K562 (cell line): Measurements from ENCODE around the gene PRRC2A. TPM values are rescaled to one million over a fixed set of nuclear protein-coding genes. Genes with fewer than 3 reads are reported as not detected.

Experiments used
- ATAC-seq: fragments of 200-7000 bp; cut with Tn5 transposase; 3 replicates; pipeline ENCODE4 v1.9.1; 2020; ENCODE audit warnings: moderate library complexity
- BruUV-seq: library from RNA; stranded (reverse); fragments of 400-500 nt; replicated peaks from 2 replicates; lab custom pipeline; 2021; lab: Mats Ljungman, UMichigan
- CTCF ChIA-PET: fragments of 300-600 bp; formaldehyde crosslinking; extraction: SDS; loops from one replicate; lab custom pipeline; 2021; ENCODE audit warnings: low intra/inter-chr PET ratio; lab: Yijun Ruan, JAX
- POLR2A ChIA-PET: fragments of 300-600, 350-650 bp; sonication (Branson Sonifier 250); formaldehyde crosslinking; extraction: SDS; loops from one replicate; lab custom pipeline; 2021; ENCODE audit warnings: antibody characterized with exemption, inconsistent platforms; lab: Yijun Ruan, JAX
- DNase-seq, 4 experiments: peaks; one replicate each; pipeline versions ENCODE4 v3.0.0 to v3.0.0-alpha.2; 2011 to 2018; ENCODE audit warnings: low spot score in 3 of 4, mixed read lengths in 3 of 4; ENCODE audit errors: extremely low read depth in 1 of 4
- FAIRE-seq: peaks from 2 replicates; lab custom pipeline; 2011; peaks lifted over from hg19 to GRCh38; lab: Jason Lieb, UNC
- H2AFZ ChIP-seq: 2 replicates; pipeline ENCODE4 v1.6.0; 2011; ENCODE audit warnings: low read depth, low read length, control low read depth, inconsistent platforms
- H3K27ac ChIP-seq: fragments of 200-600 bp; 3 replicates; pipeline ENCODE4 v1.8.0; 2011; ENCODE audit warnings: low read depth, mild to moderate bottlenecking, control low read depth, inconsistent platforms, low read length, moderate library complexity, mixed read lengths; ENCODE audit errors: extremely low read depth
- H3K27me3 ChIP-seq, 2 experiments: fragments of 300-600 bp in 1 of 2; 2 replicates in 1 of 2; 3 replicates in 1 of 2; pipeline versions ENCODE4 v1.6.0 to v1.8.0; 2011; ENCODE audit warnings: inconsistent platforms in 2 of 2, low read length in 2 of 2, mild to moderate bottlenecking in 1 of 2, mixed read lengths in 1 of 2, moderate library complexity in 1 of 2; ENCODE audit not compliant: control insufficient read depth in 2 of 2, insufficient read depth in 2 of 2
- H3K36me3 ChIP-seq: fragments of 300-600 bp; 3 replicates; pipeline ENCODE4 v1.8.0; 2011; ENCODE audit warnings: mild to moderate bottlenecking, low read length, inconsistent platforms; ENCODE audit not compliant: control insufficient read depth, insufficient read depth
- H3K4me1 ChIP-seq, 2 experiments: fragments of 200-600 bp in 1 of 2; replicated peaks in 1 of 2; 2 replicates in 1 of 2; 3 replicates in 1 of 2; pipeline versions ENCODE4 v1.5.1 to v1.8.0; 2011; ENCODE audit warnings: inconsistent platforms in 2 of 2, low read length in 2 of 2, mild to moderate bottlenecking in 1 of 2, mixed read lengths in 1 of 2, moderate library complexity in 1 of 2; ENCODE audit not compliant: control insufficient read depth in 2 of 2, insufficient read depth in 2 of 2
- H3K4me2 ChIP-seq: 2 replicates; pipeline ENCODE4 v1.6.1; 2011; ENCODE audit warnings: low read length, control low read depth, inconsistent platforms, mixed read lengths; ENCODE audit not compliant: insufficient read depth
- H3K4me3 ChIP-seq: fragments of 200-600 bp; sonication (generic), shearing (Covaris generic); 2 replicates; pipeline ENCODE4 v1.5.1; 2016; ENCODE audit warnings: control low read depth, inconsistent platforms
- H3K79me2 ChIP-seq: fragments of 200-600 bp; 3 replicates; pipeline ENCODE4 v1.8.0; 2011; ENCODE audit warnings: low read length, inconsistent platforms; ENCODE audit not compliant: control insufficient read depth, insufficient read depth
- H3K9ac ChIP-seq, 2 experiments: 2 replicates each; pipeline versions ENCODE4 v1.6.0 to v1.6.1; 2011; ENCODE audit warnings: low read depth in 2 of 2, low read length in 2 of 2, control low read depth in 1 of 2, inconsistent platforms in 1 of 2, mild to moderate bottlenecking in 1 of 2, mixed read lengths in 1 of 2; ENCODE audit not compliant: insufficient read depth in 1 of 2
- H3K9me1 ChIP-seq: one replicate; pipeline ENCODE4 v1.6.0; 2011; ENCODE audit warnings: inconsistent platforms, mild to moderate bottlenecking, low read length, moderate library complexity; ENCODE audit not compliant: control insufficient read depth, insufficient read depth
- H3K9me3 ChIP-seq: replicated peaks from 2 replicates; pipeline ENCODE4 v1.5.1; 2011; ENCODE audit warnings: low read depth, low read length, inconsistent platforms; ENCODE audit not compliant: control insufficient read depth, insufficient read depth
- H4K20me1 ChIP-seq: replicated peaks from 2 replicates; pipeline ENCODE4 v1.6.1; 2011; ENCODE audit warnings: low read length, inconsistent platforms, mixed read lengths; ENCODE audit not compliant: control insufficient read depth, insufficient read depth
- ARNT ChIP-seq, 2 experiments: fragments of 450-650 bp; IDR thresholded peaks; 2 replicates each; pipeline ENCODE4 v1.6.1; 2016; ENCODE audit warnings: mild to moderate bottlenecking in 1 of 2
- ATF3 ChIP-seq, 2 experiments: fragments of 450-650 bp in 1 of 2; sonication (generic) in 1 of 2; formaldehyde crosslinking in 1 of 2; IDR thresholded peaks in 1 of 2; conservative IDR thresholded peaks in 1 of 2; 2 replicates each; pipeline versions ENCODE4 v1.6.1 to v1.8.1; 2016 to 2023; ENCODE audit warnings: mild to moderate bottlenecking in 2 of 2, moderate library complexity in 2 of 2, inconsistent platforms in 1 of 2, missing genetic modification reagents in 1 of 2
- CBX3 ChIP-seq, 2 experiments: IDR thresholded peaks; 1 replicate in 1 of 2; 2 replicates in 1 of 2; pipeline ENCODE4 v1.6.1; 2012; ENCODE audit warnings: inconsistent platforms in 2 of 2, low read length in 2 of 2, borderline replicate concordance in 1 of 2, control low read depth in 1 of 2
- DPF2 ChIP-seq: fragments of 450-650 bp; IDR thresholded peaks from 2 replicates; pipeline ENCODE4 v1.6.1; 2016
- ERF ChIP-seq: fragments of 450-650 bp; formaldehyde crosslinking; IDR thresholded peaks from 2 replicates; pipeline ENCODE4 v1.4.0; 2020; ENCODE audit warnings: mild to moderate bottlenecking, mixed read lengths
- ETV1 ChIP-seq: fragments of 450-650 bp; conservative IDR thresholded peaks from 2 replicates; pipeline ENCODE4 v1.6.1; 2016; ENCODE audit warnings: missing genetic modification characterization, control low read depth, low read depth, missing compliant biosample characterization
- GABPB1 ChIP-seq: sonication (generic); formaldehyde crosslinking; IDR thresholded peaks from 2 replicates; pipeline ENCODE4 v1.8.0; 2022; ENCODE audit warnings: mild to moderate bottlenecking, missing genetic modification reagents
- HSF4 ChIP-seq: fragments of 250-450 bp; sonication (Bioruptor Pico); IDR thresholded peaks from 2 replicates; pipeline ENCODE4 v2.1.2; 2022; ENCODE audit warnings: mild to moderate bottlenecking, moderate library complexity, borderline replicate concordance
- MAX ChIP-seq: sonication (generic); formaldehyde crosslinking; IDR thresholded peaks from 2 replicates; pipeline ENCODE4 v1.9.0; 2022; ENCODE audit warnings: mild to moderate bottlenecking, missing genetic modification reagents
- MIER1 ChIP-seq: fragments of 450-650 bp; IDR thresholded peaks from 2 replicates; pipeline ENCODE4 v1.6.1; 2016; ENCODE audit warnings: antibody characterized with exemption, mild to moderate bottlenecking, low read depth
- NFE2L1 ChIP-seq: fragments of 450-650 bp; IDR thresholded peaks from 2 replicates; pipeline ENCODE4 v1.6.1; 2016; ENCODE audit warnings: missing genetic modification characterization, low read depth, mild to moderate bottlenecking, missing compliant biosample characterization, moderate library complexity, borderline replicate concordance
- TSC22D4 ChIP-seq: fragments of 450-650 bp; IDR thresholded peaks from 2 replicates; pipeline ENCODE4 v1.6.1; 2016; ENCODE audit warnings: missing genetic modification characterization, missing biosample characterization, control low read depth
- ZNF224 ChIP-seq: sonication (generic); formaldehyde crosslinking; IDR thresholded peaks from 2 replicates; pipeline ENCODE4 v1.8.0; 2022; ENCODE audit warnings: mild to moderate bottlenecking, missing genetic modification reagents
- ZNF253 ChIP-seq: fragments of 250-450 bp; sonication (Bioruptor Pico); conservative IDR thresholded peaks from 2 replicates; pipeline ENCODE4 v1.6.1; 2021; ENCODE audit warnings: mild to moderate bottlenecking
- ZNF316 ChIP-seq: fragments of 450-650 bp; IDR thresholded peaks from 2 replicates; pipeline ENCODE4 v1.6.1; 2016
- ZNF354B ChIP-seq: fragments of 250-450 bp; sonication (Bioruptor Pico); IDR thresholded peaks from 2 replicates; pipeline ENCODE4 v1.4.0; 2020
- ZNF408 ChIP-seq: fragments of 250-450 bp; sonication (Bioruptor Pico); IDR thresholded peaks from 2 replicates; pipeline ENCODE4 v1.4.0; 2020; ENCODE audit warnings: low read depth, mild to moderate bottlenecking, moderate library complexity
- ZNF41 ChIP-seq: fragments of 250-450 bp; sonication (Bioruptor Pico); conservative IDR thresholded peaks from 2 replicates; pipeline ENCODE4 v1.4.0; 2020; ENCODE audit warnings: mild to moderate bottlenecking
- ZNF584 ChIP-seq: fragments of 200-800 bp; sonication (Bioruptor generic); IDR thresholded peaks from 2 replicates; pipeline ENCODE4 v1.6.1; 2016; ENCODE audit warnings: low read depth, mild to moderate bottlenecking, missing genetic modification characterization, missing compliant biosample characterization
- ZNF79 ChIP-seq: fragments of 250-450 bp; sonication (Bioruptor Pico); IDR thresholded peaks from 2 replicates; pipeline ENCODE4 v1.4.0; 2020; ENCODE audit warnings: low read depth, mild to moderate bottlenecking, moderate library complexity
- WGBS: fragments of 100-300 bp; shearing (Covaris generic); methylation state at CpG from one replicate; pipeline ENCODE4 v1.1.6; 2016; ENCODE audit warnings: low coverage, mixed read lengths; ENCODE audit not compliant: insufficient coverage; ENCODE audit errors: missing lambda C conversion rate; 5-methylcytosine and 5-hydroxymethylcytosine counted together
- in situ Hi-C: fragments of 300-500 bp; cut with MboI; formaldehyde crosslinking; loops from 4 replicates; pipeline ENCODE4 v1.15.0; 2018; ENCODE audit warnings: inconsistent platforms, mixed read lengths
- intact Hi-C: fragments of 100-400 bp; cut with micrococcal nuclease; formaldehyde crosslinking; loops from 2 replicates; pipeline ENCODE4 v1.14.2; 2022
- polyA plus RNA-seq, 8 experiments: library from polyadenylated mRNA; depleted of rRNA in 4 of 8; stranded (reverse) in 5 of 8; unstranded in 3 of 8; fragments of >200 nt; fragmentation: Nextera tagmentation in 2 of 8; fragmentation: Illumina TruSeq in 1 of 8; extraction: Ambion mirVana in 2 of 8; extraction: Trizol in 1 of 8; gene quantifications; 2 replicates each; pipeline versions ENCODE4 v1.2.1 to v1.2.3, GENCODE V29; 2011 to 2014; ENCODE audit warnings: inconsistent platforms in 1 of 8, missing spikeins in 1 of 8
- total RNA-seq, 7 experiments: library from RNA; depleted of rRNA in 6 of 7; stranded (reverse); fragments of >200 nt in 6 of 7; fragmentation: Illumina TruSeq in 2 of 7; extraction: Trizol in 2 of 7; gene quantifications; 2 replicates each; pipeline versions ENCODE4 v1.2.1 to v1.2.3, GENCODE V29; 2011 to 2021; ENCODE audit warnings: low replicate concordance in 1 of 7

The PRRC2A gene
- total and polyA plus RNA-seq, 9 of the 15 experiments (the other 6 are each of a cell fraction or from before 2014, with no cell fraction given), result 1.0 to 332 (median 63.0) TPM

- no TSS peak for BruUV-seq
- Histone ChIP-seq H3K4me3 (peak overlapping the region; percentile 52), H3K36me3 (peaks cover 52% of the 10 kb centered on the region), H3K9me1 (no peaks in the 10 kb centered on the region), H3K4me1 (peaks cover 47 to 65% of the 10 kb centered on the region in 2 experiments), H3K4me2 (peak overlapping the region; percentile 98), H4K20me1 (peaks cover 8% of the 10 kb centered on the region; the same call in 1 of the 2 replicates), H2AFZ (peak overlapping the region; percentile 14), H3K9ac (peak overlapping the region; percentile 80 to 93), H3K9me3 (no peaks in the 10 kb centered on the region), H3K27ac (peak overlapping the region; percentile 80), H3K27me3 (no peaks in the 10 kb centered on the region), H3K79me2 (peaks cover 86% of the 10 kb centered on the region)
- intact Hi-C loops, result loop anchor here (10.0 kb wide), 1 partner anchor 513 kb away; the partner anchor contains the start of genes AGPAT1 and RNF5
- 46% methylated on average over 12 of the region's 12 CpGs for WGBS
- POLR2A ChIA-PET, result interaction anchor here (0.6 to 9.8 kb wide), 41 partner anchors 8 to 1311 kb away, joined by 3 to 267 read pairs (median 5); partner anchors contain the start of genes ABHD16A, APOM, BAG6 and CLIC1
- in situ Hi-C loops, result loop anchor here (5.0 kb wide), 2 partner anchors 114 to 201 kb away; partner anchors contain the start of genes ATP6V1G2, NEU1 and NFKBIL1
- no peak for FAIRE-seq
- CTCF ChIA-PET, result interaction anchor here (0.9 kb wide), 1 partner anchor 28 kb away, joined by 3 read pairs; no protein-coding TSS in a partner anchor
- no peak for ATAC-seq
- no peak for DNase-seq
- TF ChIP-seq DPF2 (no peak), ZNF224 (CRISPR knock-in tag) (0 out of 2 replicates have a peak, but pooled peaks have one; percentile 42), ZNF408 (CRISPR knock-in tag) (no peak), MAX (CRISPR knock-in tag) (peak; percentile 5; the same call in 1 of the 2 replicates), ZNF41 (no peak), ARNT (IDR thresholded peaks at IDR 0.05) (0 out of 4 replicates have a peak, but pooled peaks of 1 of the 2 experiments have one; percentile 6), CBX3 (IDR thresholded peaks at IDR 0.05; ENCODE audit: borderline replicate concordance in 1 of 2, low read length in 2 of 2) (0 out of 3 replicates have a peak, but pooled peaks of 1 of the 2 experiments have one; percentile 37), ERF (CRISPR knock-in tag) (0 out of 2 replicates have a peak, but pooled peaks have one; percentile 28), MIER1 (0 out of 2 replicates have a peak, but pooled peaks have one; percentile 32), ZNF79 (CRISPR knock-in tag) (no peak), ZNF354B (CRISPR knock-in tag) (no peak), HSF4 (CRISPR knock-in tag) (no peak), ZNF584 (CRISPR knock-in tag) (no peak), NFE2L1 (tag) (no peak), ZNF316 (peak; percentile 84), TSC22D4 (tag) (0 out of 2 replicates have a peak, but pooled peaks have one; percentile 49), ZNF253 (peak; percentile 64; the same call in 1 of the 2 replicates), ATF3 (IDR thresholded peaks at IDR 0.05) (no peak), ATF3 (CRISPR knock-in tag; conservative IDR thresholded peaks at IDR 0.05) (peak; percentile 63; the same call in 1 of the 2 replicates), GABPB1 (CRISPR knock-in tag) (no peak), ETV1 (no peak)
These were observed 41.0 kb downstream of the PRRC2A start for GRCh38 chr6:31661262-31662123.
